SK-N-SH (cell line): ENCODE data around the gene PEDS1. TPM values are rescaled to one million over a fixed set of nuclear protein-coding genes. Genes with fewer than 3 reads are reported as not detected.
A peak's percentile ranks its signal among the peaks of the same experiment; 100 is the strongest.

ENCODE experiments used
- CTCF ChIA-PET: fragments of 300-600, 350-600 bp; formaldehyde crosslinking; extraction: SDS; loops from one replicate; lab custom pipeline; 2021; lab: Yijun Ruan, JAX
- POLR2A ChIA-PET: fragments of 350-600 bp; sonication (Branson Sonifier 250); formaldehyde crosslinking; extraction: SDS; loops from one replicate; lab custom pipeline; 2020; ENCODE audit warnings: antibody characterized with exemption, inconsistent platforms; lab: Yijun Ruan, JAX
- DNase-seq: peaks from one replicate; pipeline ENCODE4 v3.0.0; 2012
- H2AFZ ChIP-seq: fragments of 200-600 bp; sonication (generic); 2 replicates; pipeline ENCODE4 v1.8.1; 2016; ENCODE audit warnings: antibody characterized with exemption, mild to moderate bottlenecking, low read depth
- H3F3A ChIP-seq: fragments of 200-600 bp; sonication (generic); replicated peaks from 2 replicates; pipeline ENCODE3; 2016; ENCODE audit warnings: antibody characterized with exemption, mild to moderate bottlenecking; ENCODE audit not compliant: insufficient read depth
- H3K27ac ChIP-seq, 2 experiments: fragments of 200-500 bp in 1 of 2; fragments of 200-600 bp in 1 of 2; sonication (Bioruptor generic) in 1 of 2; sonication (generic), shearing (Covaris generic) in 1 of 2; 2 replicates each; pipeline versions ENCODE4 v1.5.1 to v1.6.1; 2014 to 2016; ENCODE audit warnings: low read depth in 2 of 2, inconsistent platforms in 1 of 2, low read length in 1 of 2, mild to moderate bottlenecking in 1 of 2, mixed read lengths in 1 of 2
- H3K27me3 ChIP-seq: fragments of 200-600 bp; sonication (generic), shearing (Covaris generic); 2 replicates; pipeline ENCODE4 v1.6.1; 2016; ENCODE audit warnings: mixed run types; ENCODE audit not compliant: insufficient read depth
- H3K36me3 ChIP-seq, 2 experiments: fragments of 200-500 bp in 1 of 2; fragments of 200-600 bp in 1 of 2; sonication (Bioruptor generic) in 1 of 2; sonication (generic) in 1 of 2; replicated peaks in 1 of 2; 2 replicates each; pipeline versions ENCODE3 to v1.5.1; 2014 to 2016; ENCODE audit warnings: low read length in 1 of 2, mild to moderate bottlenecking in 1 of 2; ENCODE audit not compliant: insufficient read depth in 2 of 2, control insufficient read depth in 1 of 2
- H3K4me1 ChIP-seq, 2 experiments: fragments of 200-500 bp in 1 of 2; fragments of 200-600 bp in 1 of 2; sonication (Bioruptor generic) in 1 of 2; sonication (generic), shearing (Covaris generic) in 1 of 2; 2 replicates each; pipeline versions ENCODE4 v1.5.1 to v1.6.1; 2014 to 2016; ENCODE audit warnings: low read depth in 1 of 2, low read length in 1 of 2, mixed run types in 1 of 2; ENCODE audit not compliant: insufficient read depth in 2 of 2, control insufficient read depth in 1 of 2
- H3K4me2 ChIP-seq: fragments of 200-600 bp; sonication (generic), shearing (Covaris generic); 2 replicates; pipeline ENCODE4 v1.6.1; 2017; ENCODE audit warnings: mixed run types
- H3K4me3 ChIP-seq, 2 experiments: fragments of 200-500 bp in 1 of 2; fragments of 200-600 bp in 1 of 2; sonication (Bioruptor generic) in 1 of 2; sonication (generic), shearing (Covaris generic) in 1 of 2; 2 replicates each; pipeline versions ENCODE4 v1.5.1 to v1.8.1; 2014 to 2016; ENCODE audit warnings: low read depth in 2 of 2, inconsistent platforms in 1 of 2, low read length in 1 of 2, mild to moderate bottlenecking in 1 of 2, mixed read lengths in 1 of 2, moderate library complexity in 1 of 2
- H3K79me2 ChIP-seq: fragments of 200-600 bp; sonication (generic); 2 replicates; pipeline ENCODE4 v1.8.1; 2017; ENCODE audit warnings: mild to moderate bottlenecking; ENCODE audit not compliant: insufficient read depth
- H3K9ac ChIP-seq: fragments of 200-600 bp; sonication (generic); 2 replicates; pipeline ENCODE4 v1.6.1; 2017; ENCODE audit warnings: mixed run types
- H3K9me2 ChIP-seq: fragments of 200-600 bp; sonication (generic); 2 replicates; pipeline ENCODE4 v1.6.1; 2017; ENCODE audit warnings: mixed run types
- H3K9me3 ChIP-seq: fragments of 200-600 bp; sonication (generic); 2 replicates; pipeline ENCODE4 v1.6.1; 2017; ENCODE audit warnings: mixed run types, mild to moderate bottlenecking, moderate library complexity
- H4K20me1 ChIP-seq: fragments of 200-600 bp; sonication (generic); 2 replicates; pipeline ENCODE4 v1.6.1; 2017; ENCODE audit warnings: mild to moderate bottlenecking, mixed run types; ENCODE audit not compliant: insufficient read depth
- EP300 ChIP-seq, 2 experiments: IDR thresholded peaks; 2 replicates each; pipeline versions ENCODE4 v1.4.0 to v1.6.1; 2012; ENCODE audit warnings: borderline replicate concordance in 1 of 2, low read depth in 1 of 2, low read length in 1 of 2
- GATA2 ChIP-seq: sonication (generic); formaldehyde crosslinking; IDR thresholded peaks from 2 replicates; pipeline ENCODE4 v1.5.0; 2020; ENCODE audit warnings: mild to moderate bottlenecking, missing genetic modification reagents
- JUND ChIP-seq: IDR thresholded peaks from 2 replicates; pipeline ENCODE4 v1.4.0; 2012
- MXI1 ChIP-seq: IDR thresholded peaks from 2 replicates; pipeline ENCODE4 v1.6.1; 2012; ENCODE audit warnings: mild to moderate bottlenecking, low read depth, low read length, improper control_type of control experiment
- NRF1 ChIP-seq: IDR thresholded peaks from 2 replicates; pipeline ENCODE4 v1.6.1; 2012; ENCODE audit warnings: low read depth, mild to moderate bottlenecking, low read length
- POLR2AphosphoS5 ChIP-seq: IDR thresholded peaks from 2 replicates; pipeline ENCODE4 v1.6.1; 2012; ENCODE audit warnings: low read depth, low read length
- RCOR1 ChIP-seq: fragments of 150-350 bp; IDR thresholded peaks from 2 replicates; pipeline ENCODE4 v1.6.1; 2017; ENCODE audit warnings: antibody characterized with exemption, low read length
- RFX5 ChIP-seq: IDR thresholded peaks from 2 replicates; pipeline ENCODE4 v1.6.1; 2012; ENCODE audit warnings: mild to moderate bottlenecking, improper control_type of control experiment, low read length
- SIN3A ChIP-seq: IDR thresholded peaks from 2 replicates; pipeline ENCODE4 v1.6.1; 2012; ENCODE audit warnings: low read depth, mild to moderate bottlenecking, low read length, moderate library complexity, borderline replicate concordance
- TAF1 ChIP-seq: IDR thresholded peaks from 2 replicates; pipeline ENCODE4 v1.6.1; 2012; ENCODE audit warnings: low read depth, mild to moderate bottlenecking, low read length, moderate library complexity, borderline replicate concordance
- TCF12 ChIP-seq: IDR thresholded peaks from 2 replicates; pipeline ENCODE4 v1.4.0; 2012
- WGBS: methylation state at CpG from one replicate; pipeline ENCODE4 v1.1.6; 2017; ENCODE audit warnings: low lambda C conversion rate; 5-methylcytosine and 5-hydroxymethylcytosine counted together
- polyA plus RNA-seq, 3 experiments: library from polyadenylated mRNA; depleted of rRNA; stranded (reverse); fragments of >200 nt; gene quantifications; 2 replicates each; pipeline ENCODE4 v1.2.3, GENCODE V29; 2012
- TF ChIP-seq, protein P1 (sequence below): IDR thresholded peaks from 2 replicates; pipeline ENCODE4 v1.4.0; 2012; ENCODE audit warnings: low read depth
- TF ChIP-seq, protein P2 (sequence below): fragments of 150-350 bp; IDR thresholded peaks from 2 replicates; pipeline ENCODE4 v1.6.1; 2017; ENCODE audit warnings: antibody characterized with exemption, low read length, low read depth, borderline replicate concordance
- TF ChIP-seq, protein P3 (sequence below): IDR thresholded peaks from 2 replicates; pipeline ENCODE4; 2012
- TF ChIP-seq, protein P4 (sequence below): IDR thresholded peaks from 2 replicates; pipeline ENCODE4 v1.4.0; 2012; ENCODE audit warnings: low read depth, borderline replicate concordance

PEDS1 gene
- polyA plus RNA-seq (2012; rRNA removed), result 18.3 and 18.4 TPM in 2 replicates
- polyA plus RNA-seq (2012; cell fraction: cytosol; rRNA removed), result 8.6 and 12.8 TPM in 2 replicates
- polyA plus RNA-seq (2012; cell fraction: nucleus; rRNA removed), result 10.1 and 13.1 TPM in 2 replicates

DNA sequence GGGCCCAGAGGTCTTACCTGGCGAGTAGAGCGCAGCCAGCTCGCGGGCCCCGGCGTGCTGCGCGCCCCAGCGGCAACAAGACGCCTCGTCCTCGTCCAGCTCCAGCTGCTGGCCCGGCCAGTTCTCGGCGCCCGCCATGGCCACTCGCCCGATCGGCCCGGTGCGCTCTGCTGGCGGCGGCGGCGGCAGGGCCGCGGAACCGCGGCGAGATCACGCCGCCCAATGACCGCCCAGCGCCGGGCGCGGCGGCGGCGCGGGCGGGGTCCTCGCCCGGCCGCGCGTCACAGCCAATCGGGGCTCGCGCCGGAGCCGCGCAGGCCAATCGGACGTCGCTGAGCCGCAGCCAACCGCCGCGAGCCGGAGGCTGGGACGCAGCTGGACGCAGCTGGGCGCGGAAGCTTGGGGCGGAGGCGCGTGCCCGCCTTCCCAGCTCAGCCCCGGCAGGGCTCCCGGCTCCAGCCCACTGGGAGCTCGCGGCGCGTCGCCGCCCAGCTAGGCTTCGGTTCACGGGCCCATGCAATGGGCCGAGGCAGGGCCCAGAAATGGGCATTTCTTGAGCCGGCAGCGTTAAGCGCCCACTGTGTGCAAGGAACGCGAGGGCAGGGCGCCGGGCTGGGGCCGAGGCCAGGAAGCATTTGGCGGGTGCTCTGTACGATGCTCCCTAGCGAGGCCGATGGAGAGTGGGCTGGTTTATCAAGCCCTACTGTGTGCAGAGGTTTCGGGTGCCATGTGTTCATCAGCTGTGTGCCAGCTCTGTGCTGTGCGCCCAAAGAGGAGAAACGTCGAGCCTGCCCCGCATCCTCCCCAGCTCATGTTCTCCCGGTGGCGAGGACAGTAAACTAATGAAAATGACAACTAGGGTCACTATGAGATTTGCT is at the start of gene PEDS1:
PEDS1 (minus strand) TSS at position 224 of the 878 bp plus-strand sequence; CDS start at position 138, 86 bp downstream.
- CTCF ChIA-PET, result interaction anchor here (0.6 to 14.6 kb wide), 16 partner anchors 10 to 972 kb away, joined by 3 to 113 read pairs (median 4); partner anchors contain the start of gene UBE2V1
- H3K4me3 ChIP-seq, result peak within 1 kb of the TSS; percentile 78 to 97
- H2AFZ ChIP-seq, result peak within 1 kb of the TSS; percentile 89
- H3K4me2 ChIP-seq, result peak within 1 kb of the TSS; percentile 99
- H4K20me1 ChIP-seq, result 0 out of 2 replicates have a peak, but pooled peaks cover 3% of the 10 kb centered on the region
- no peaks in the 10 kb centered on the region for H3K36me3 ChIP-seq
- H3F3A ChIP-seq, result no peaks in the 10 kb centered on the region
- POLR2A ChIA-PET, result interaction anchor here (0.8 to 2.0 kb wide), 7 partner anchors 12 to 41 kb away, joined by 3 to 16 read pairs (median 4); partner anchors contain the start of genes CEBPB and UBE2V1
- no peaks in the 10 kb centered on the region for H3K9me3 ChIP-seq
- WGBS, result 41% methylated on average over 16 of the region's 99 CpGs
- TF ChIP-seq NRF1, result peak; percentile 49
- peak; percentile 76 for TF ChIP-seq MXI1
- TF ChIP-seq RFX5, result peak; percentile 78
- TF ChIP-seq JUND, result no peak
- TF ChIP-seq SIN3A, result peak; percentile 41; the same call in 1 of the 2 replicates
- TF ChIP-seq TCF12, result 0 out of 2 replicates have a peak, but pooled peaks have one; percentile 10
- TF ChIP-seq, protein P1, sequence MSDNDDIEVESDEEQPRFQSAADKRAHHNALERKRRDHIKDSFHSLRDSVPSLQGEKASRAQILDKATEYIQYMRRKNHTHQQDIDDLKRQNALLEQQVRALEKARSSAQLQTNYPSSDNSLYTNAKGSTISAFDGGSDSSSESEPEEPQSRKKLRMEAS, result peak; percentile 84
- TF ChIP-seq, protein P2, sequence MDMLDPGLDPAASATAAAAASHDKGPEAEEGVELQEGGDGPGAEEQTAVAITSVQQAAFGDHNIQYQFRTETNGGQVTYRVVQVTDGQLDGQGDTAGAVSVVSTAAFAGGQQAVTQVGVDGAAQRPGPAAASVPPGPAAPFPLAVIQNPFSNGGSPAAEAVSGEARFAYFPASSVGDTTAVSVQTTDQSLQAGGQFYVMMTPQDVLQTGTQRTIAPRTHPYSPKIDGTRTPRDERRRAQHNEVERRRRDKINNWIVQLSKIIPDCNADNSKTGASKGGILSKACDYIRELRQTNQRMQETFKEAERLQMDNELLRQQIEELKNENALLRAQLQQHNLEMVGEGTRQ, result no peak
- TF ChIP-seq, protein P3, sequence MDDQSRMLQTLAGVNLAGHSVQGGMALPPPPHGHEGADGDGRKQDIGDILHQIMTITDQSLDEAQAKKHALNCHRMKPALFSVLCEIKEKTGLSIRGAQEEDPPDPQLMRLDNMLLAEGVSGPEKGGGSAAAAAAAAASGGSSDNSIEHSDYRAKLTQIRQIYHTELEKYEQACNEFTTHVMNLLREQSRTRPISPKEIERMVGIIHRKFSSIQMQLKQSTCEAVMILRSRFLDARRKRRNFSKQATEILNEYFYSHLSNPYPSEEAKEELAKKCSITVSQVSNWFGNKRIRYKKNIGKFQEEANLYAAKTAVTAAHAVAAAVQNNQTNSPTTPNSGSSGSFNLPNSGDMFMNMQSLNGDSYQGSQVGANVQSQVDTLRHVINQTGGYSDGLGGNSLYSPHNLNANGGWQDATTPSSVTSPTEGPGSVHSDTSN, result no peak
- 0 out of 2 replicates have a peak, but pooled peaks have one; percentile 17 for TF ChIP-seq RCOR1
- peak; percentile 35 for TF ChIP-seq TAF1
- TF ChIP-seq, protein P4, sequence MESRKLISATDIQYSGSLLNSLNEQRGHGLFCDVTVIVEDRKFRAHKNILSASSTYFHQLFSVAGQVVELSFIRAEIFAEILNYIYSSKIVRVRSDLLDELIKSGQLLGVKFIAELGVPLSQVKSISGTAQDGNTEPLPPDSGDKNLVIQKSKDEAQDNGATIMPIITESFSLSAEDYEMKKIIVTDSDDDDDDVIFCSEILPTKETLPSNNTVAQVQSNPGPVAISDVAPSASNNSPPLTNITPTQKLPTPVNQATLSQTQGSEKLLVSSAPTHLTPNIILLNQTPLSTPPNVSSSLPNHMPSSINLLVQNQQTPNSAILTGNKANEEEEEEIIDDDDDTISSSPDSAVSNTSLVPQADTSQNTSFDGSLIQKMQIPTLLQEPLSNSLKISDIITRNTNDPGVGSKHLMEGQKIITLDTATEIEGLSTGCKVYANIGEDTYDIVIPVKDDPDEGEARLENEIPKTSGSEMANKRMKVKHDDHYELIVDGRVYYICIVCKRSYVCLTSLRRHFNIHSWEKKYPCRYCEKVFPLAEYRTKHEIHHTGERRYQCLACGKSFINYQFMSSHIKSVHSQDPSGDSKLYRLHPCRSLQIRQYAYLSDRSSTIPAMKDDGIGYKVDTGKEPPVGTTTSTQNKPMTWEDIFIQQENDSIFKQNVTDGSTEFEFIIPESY, result no peak
- peak; percentile 88 for TF ChIP-seq POLR2AphosphoS5
- TF ChIP-seq EP300 (IDR thresholded peaks at IDR 0.05; ENCODE audit: borderline replicate concordance in 1 of 2, low read depth in 1 of 2, low read length in 1 of 2), result peak in 1 of 2 experiments; percentile 23; a peak in 1 of 4 replicates
- TF ChIP-seq GATA2 (CRISPR knock-in tag), result no peak
- H3K9me2 ChIP-seq, result no peaks in the 10 kb centered on the region
- peaks cover 47% of the 10 kb centered on the region for H3K79me2 ChIP-seq
- H3K9ac ChIP-seq, result peak within 1 kb of the TSS; percentile 94
- DNase-seq, result peak; percentile 99
- no peaks in the 10 kb centered on the region for H3K27me3 ChIP-seq
- peak within 1 kb of the TSS; percentile 41 to 82; a peak in 3 of 4 replicates for H3K27ac ChIP-seq
- H3K4me1 ChIP-seq, result peaks cover 3 to 32% of the 10 kb centered on the region in 2 experiments; a peak in 1 of 4 replicates
